ENCODE measurements around the gene RRP7A. TPM values are rescaled to one million over a fixed set of nuclear protein-coding genes. Genes with fewer than 3 reads are reported as not detected.

RRP7A gene
- total and polyA plus RNA-seq, 2 of the 13 experiments (the other 11 are each of a cell fraction or from before 2014, with no cell fraction given), result 15.3 to 41.6 TPM

DNA sequence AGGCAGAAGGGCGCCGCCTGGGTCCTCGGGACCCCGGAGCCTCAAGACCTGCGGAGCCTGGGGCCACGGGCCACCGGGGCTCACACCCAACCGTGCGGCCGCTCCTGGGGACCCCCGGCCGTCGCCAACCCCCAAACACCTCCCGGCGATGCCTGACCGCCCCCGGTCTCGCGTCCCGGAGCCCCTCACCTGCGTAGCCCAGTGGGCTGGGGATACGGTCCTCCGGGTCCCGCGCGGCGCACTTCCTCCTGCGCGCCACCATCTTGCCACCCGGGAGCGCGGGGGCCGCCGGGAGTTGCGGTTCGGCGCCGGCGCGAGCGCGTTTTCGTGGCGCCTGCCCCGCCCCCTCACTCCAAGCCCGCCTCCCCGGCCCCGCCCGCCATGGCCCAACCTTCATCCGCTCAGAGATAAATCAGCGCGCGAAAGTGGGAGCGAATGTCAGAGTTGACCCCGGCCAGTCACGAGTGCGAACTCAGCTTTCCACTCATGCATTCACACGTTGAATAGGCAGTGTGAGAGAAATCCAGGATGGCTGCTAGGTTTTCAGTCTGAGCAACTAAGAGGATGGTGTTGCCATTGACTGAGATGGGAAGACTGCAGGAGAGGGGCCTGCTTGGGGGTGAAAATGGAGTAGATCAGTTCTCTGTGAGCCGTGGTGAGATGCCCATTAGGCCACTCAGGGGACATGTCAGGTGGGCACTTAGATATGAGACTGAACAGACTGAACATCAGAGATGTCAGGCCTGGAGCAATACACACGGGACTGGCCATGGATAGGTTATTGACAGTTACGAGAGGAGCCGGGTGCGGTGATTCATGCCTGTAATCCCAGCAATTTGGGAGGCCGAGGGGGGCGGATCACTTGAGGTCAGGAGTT is at the start of gene RRP7A (continued):
- TF ChIP-seq, protein P1, sequence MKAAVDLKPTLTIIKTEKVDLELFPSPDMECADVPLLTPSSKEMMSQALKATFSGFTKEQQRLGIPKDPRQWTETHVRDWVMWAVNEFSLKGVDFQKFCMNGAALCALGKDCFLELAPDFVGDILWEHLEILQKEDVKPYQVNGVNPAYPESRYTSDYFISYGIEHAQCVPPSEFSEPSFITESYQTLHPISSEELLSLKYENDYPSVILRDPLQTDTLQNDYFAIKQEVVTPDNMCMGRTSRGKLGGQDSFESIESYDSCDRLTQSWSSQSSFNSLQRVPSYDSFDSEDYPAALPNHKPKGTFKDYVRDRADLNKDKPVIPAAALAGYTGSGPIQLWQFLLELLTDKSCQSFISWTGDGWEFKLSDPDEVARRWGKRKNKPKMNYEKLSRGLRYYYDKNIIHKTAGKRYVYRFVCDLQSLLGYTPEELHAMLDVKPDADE (CRISPR knock-in tag; IDR thresholded peaks at IDR 0.05), result no peak
- TF ChIP-seq KAT7 (CRISPR knock-in tag; IDR thresholded peaks at IDR 0.05; ENCODE audit: borderline replicate concordance) (no peak), THAP9 (CRISPR knock-in tag; IDR thresholded peaks at IDR 0.05; ENCODE audit: borderline replicate concordance) (no peak), MEF2D (CRISPR knock-in tag; IDR thresholded peaks at IDR 0.05) (no peak), ZNF746 (CRISPR knock-in tag; IDR thresholded peaks at IDR 0.05) (no peak), ZBTB8A (CRISPR knock-in tag; IDR thresholded peaks at IDR 0.05; ENCODE audit: borderline replicate concordance, low read depth) (no peak), ZNF816 (CRISPR knock-in tag; IDR thresholded peaks at IDR 0.05; ENCODE audit: borderline replicate concordance) (no peak), ZNF234 (CRISPR knock-in tag; conservative IDR thresholded peaks at IDR 0.05) (no peak), ZNF44 (CRISPR knock-in tag; IDR thresholded peaks at IDR 0.05) (no peak), SP140L (CRISPR knock-in tag; IDR thresholded peaks at IDR 0.05; ENCODE audit: borderline replicate concordance) (no peak), CSRNP1 (CRISPR knock-in tag; IDR thresholded peaks at IDR 0.05) (no peak), JDP2 (CRISPR knock-in tag; IDR thresholded peaks at IDR 0.05; ENCODE audit: borderline replicate concordance) (no peak), CBFB (CRISPR knock-in tag; IDR thresholded peaks at IDR 0.05) (peak; percentile 58; the same call in 1 of the 2 replicates), ZBTB33 (CRISPR knock-in tag; IDR thresholded peaks at IDR 0.05) (no peak), KDM5A (IDR thresholded peaks at IDR 0.05; ENCODE audit: borderline replicate concordance, low read length) (no peak; the same call in 1 of the 2 replicates), SOX6 (IDR thresholded peaks at IDR 0.05) (no peak), SOX6 (CRISPR knock-in tag; IDR thresholded peaks at IDR 0.05) (peak; percentile 24; the same call in 1 of the 2 replicates), ARNT (IDR thresholded peaks at IDR 0.05) (no peak), ZSCAN12 (CRISPR knock-in tag; IDR thresholded peaks at IDR 0.05) (no peak)
- TF ChIP-seq, protein P2, sequence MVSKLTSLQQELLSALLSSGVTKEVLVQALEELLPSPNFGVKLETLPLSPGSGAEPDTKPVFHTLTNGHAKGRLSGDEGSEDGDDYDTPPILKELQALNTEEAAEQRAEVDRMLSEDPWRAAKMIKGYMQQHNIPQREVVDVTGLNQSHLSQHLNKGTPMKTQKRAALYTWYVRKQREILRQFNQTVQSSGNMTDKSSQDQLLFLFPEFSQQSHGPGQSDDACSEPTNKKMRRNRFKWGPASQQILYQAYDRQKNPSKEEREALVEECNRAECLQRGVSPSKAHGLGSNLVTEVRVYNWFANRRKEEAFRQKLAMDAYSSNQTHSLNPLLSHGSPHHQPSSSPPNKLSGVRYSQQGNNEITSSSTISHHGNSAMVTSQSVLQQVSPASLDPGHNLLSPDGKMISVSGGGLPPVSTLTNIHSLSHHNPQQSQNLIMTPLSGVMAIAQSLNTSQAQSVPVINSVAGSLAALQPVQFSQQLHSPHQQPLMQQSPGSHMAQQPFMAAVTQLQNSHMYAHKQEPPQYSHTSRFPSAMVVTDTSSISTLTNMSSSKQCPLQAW (CRISPR knock-in tag; IDR thresholded peaks at IDR 0.05), result peak; percentile 22; the same call in 1 of the 2 replicates
